Cardiac muscle cell (in vitro differentiated cells and primary cell): ENCODE results near the gene RSAD1. TPM values are rescaled to one million over a fixed set of nuclear protein-coding genes. Genes with fewer than 3 reads are reported as not detected.

Source experiments
- DNase-seq, 2 donors: peaks; one replicate each; pipeline versions ENCODE4 v3.0.0 to v3.0.0-alpha.2; 2010 to 2017; ENCODE audit warnings: low read depth in 1 of 2, low spot score in 1 of 2
- H3K27ac ChIP-seq: fragments of 200-600 bp; sonication (generic); 2 replicates; pipeline ENCODE4 v1.5.1; 2016
- H3K27me3 ChIP-seq: fragments of 200-600 bp; sonication (generic); 2 replicates; pipeline ENCODE4 v1.6.0; 2016; ENCODE audit warnings: control low read depth
- H3K36me3 ChIP-seq: fragments of 200-600 bp; sonication (generic); 2 replicates; pipeline ENCODE4 v1.5.1; 2016; ENCODE audit warnings: control low read depth
- H3K4me1 ChIP-seq: fragments of 200-600 bp; sonication (generic); 2 replicates; pipeline ENCODE4 v1.8.1; 2017; ENCODE audit warnings: low read depth, mild to moderate bottlenecking, mixed run types
- H3K4me3 ChIP-seq: fragments of 200-600 bp; sonication (generic); 2 replicates; pipeline ENCODE4 v1.5.1; 2016; ENCODE audit warnings: mild to moderate bottlenecking
- H3K9me3 ChIP-seq: fragments of 200-600 bp; sonication (generic); 2 replicates; pipeline ENCODE4 v1.5.1; 2017; ENCODE audit warnings: low read depth, mild to moderate bottlenecking, control low read depth
- CTCF ChIP-seq: IDR thresholded peaks from 2 replicates; pipeline ENCODE4 v1.5.1; 2012; ENCODE audit warnings: low read depth, mild to moderate bottlenecking, low read length
- polyA plus RNA-seq: library from polyadenylated mRNA; unstranded; fragments of >200 nt; fragmentation: Nextera tagmentation; extraction: Ambion mirVana; gene quantifications from 2 replicates; pipeline ENCODE4 v1.2.1, GENCODE V29; 2016
- total RNA-seq: library from RNA; depleted of rRNA; stranded (reverse); fragments of >200 nt; gene quantifications from 2 replicates; pipeline ENCODE4 v1.2.3, GENCODE V29; 2016

Gene RSAD1
- total and polyA plus RNA-seq, 2 experiments from 2014 or later = 35.8 to 39.7 TPM

GRCh38 chr17:50524838-50525237, 46.2 kb downstream of the RSAD1 start:
- Histone ChIP-seq H3K9me3 (no peaks in the 10 kb centered on the region), H3K4me3 (no peak overlapping the region), H3K36me3 (no peaks in the 10 kb centered on the region), H3K27me3 (no peaks in the 10 kb centered on the region), H3K4me1 (no peaks in the 10 kb centered on the region), H3K27ac (no peak overlapping the region)
- TF ChIP-seq CTCF = no peak
- no peak for DNase-seq

- TF ChIP-seq CTCF = no peak
- no peaks in the 10 kb centered on the region for H3K9me3 ChIP-seq
- peaks cover 10% of the 10 kb centered on the region for H3K4me1 ChIP-seq
- H3K27ac ChIP-seq = no peak overlapping the region
- no peaks in the 10 kb centered on the region for H3K27me3 ChIP-seq
- no peak for DNase-seq
- no peak overlapping the region for H3K4me3 ChIP-seq
- H3K36me3 ChIP-seq = no peaks in the 10 kb centered on the region
Measured at GRCh38 chr17:50527155-50527762, 48.6 kb downstream of the RSAD1 start.

- H3K9me3 ChIP-seq = no peaks in the 10 kb centered on the region
Measured at GRCh38 chr17:50527949-50528474, 49.4 kb downstream of the RSAD1 start.

GRCh38 chr17:50529849-50530248, 51.2 kb downstream of the RSAD1 start:
- Histone ChIP-seq H3K36me3 (no peaks in the 10 kb centered on the region), H3K27ac (no peak overlapping the region), H3K9me3 (no peaks in the 10 kb centered on the region), H3K4me3 (no peak overlapping the region), H3K4me1 (peaks cover 28% of the 10 kb centered on the region), H3K27me3 (peaks cover 10% of the 10 kb centered on the region)
- no peak for DNase-seq
- no peak for TF ChIP-seq CTCF

More at GRCh38 chr17:50527949-50528474, 49.4 kb downstream of the RSAD1 start:
- Histone ChIP-seq H3K4me1 (peaks cover 16% of the 10 kb centered on the region), H3K36me3 (no peaks in the 10 kb centered on the region), H3K4me3 (no peak overlapping the region), H3K27me3 (peaks cover 5% of the 10 kb centered on the region), H3K27ac (no peak overlapping the region)
- no peak for DNase-seq
- no peak for TF ChIP-seq CTCF

- TF ChIP-seq CTCF = no peak
- no peak overlapping the region for H3K4me3 ChIP-seq
- H3K9me3 ChIP-seq = no peaks in the 10 kb centered on the region
Measured at GRCh38 chr17:50531428-50532025, 52.9 kb downstream of the RSAD1 start.

More at GRCh38 chr17:50531428-50532025, 52.9 kb downstream of the RSAD1 start:
- Histone ChIP-seq H3K27ac (no peak overlapping the region), H3K4me1 (peaks cover 28% of the 10 kb centered on the region), H3K27me3 (peaks cover 10% of the 10 kb centered on the region), H3K36me3 (no peaks in the 10 kb centered on the region)
- no peak for DNase-seq
